SH-SY5Y (cell line): Measurements from ENCODE around the gene RNF180.

Source experiments
- GATA2 ChIP-seq: IDR thresholded peaks from 2 replicates; pipeline ENCODE4 v1.6.1; 2011; ENCODE audit warnings: mild to moderate bottlenecking, low read depth, low read length
- GATA3 ChIP-seq: IDR thresholded peaks from 2 replicates; pipeline ENCODE4 v1.6.1; 2011; ENCODE audit warnings: low read depth, mild to moderate bottlenecking, low read length, moderate library complexity

DNA sequence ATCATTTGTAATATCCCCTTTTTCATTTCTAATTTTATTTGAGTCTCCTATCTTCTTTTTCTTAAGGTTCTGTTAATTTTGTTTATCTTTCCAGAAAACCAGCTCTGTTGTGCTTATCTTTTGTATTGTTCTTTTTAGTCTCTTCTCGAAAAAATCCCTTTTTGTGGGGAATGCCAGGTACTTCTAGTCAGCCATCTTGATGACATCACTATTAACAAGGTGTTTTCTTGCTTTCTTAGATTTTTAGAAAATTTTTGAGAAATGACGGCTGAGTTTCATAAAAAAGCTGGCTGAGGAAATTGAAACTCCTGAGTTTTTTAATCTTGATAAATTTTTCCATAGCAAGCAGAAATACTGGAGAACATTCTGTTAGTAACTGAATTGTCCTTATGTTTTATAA is 10.7 kb downstream of the RNF180 start:
- TF ChIP-seq GATA3 (no peak), GATA2 (no peak)
